ENCODE measurements around the gene LGALS7. TPM values are rescaled to one million over a fixed set of nuclear protein-coding genes. Genes with fewer than 3 reads are reported as not detected.
"Not testable (repeated sequence)": the region's sequence is repeated elsewhere in the genome, so short reads cannot be mapped to it uniquely, and the experiment has no call there.

Gene LGALS7
- polyA plus RNA-seq, 1 donor from 2014 or later = not detected

GRCh38 chr19:38769635-38770211 is 3.6 kb downstream of the LGALS7 start:
- no peaks in the 10 kb centered on the region for H3K9me3 Mint-ChIP-seq
- H3K27ac Mint-ChIP-seq = peak overlapping the region; percentile 73 to 83 (median 80)
- H3K4me1 Mint-ChIP-seq = peaks cover 6 to 8% (median 7%) of the 10 kb centered on the region in 3 donors
- no peaks in the 10 kb centered on the region for H3K27me3 Mint-ChIP-seq
- no peaks in the 10 kb centered on the region for H3K36me3 Mint-ChIP-seq
- H3K4me3 Mint-ChIP-seq = peak overlapping the region; percentile 72 to 82 (median 78)

GRCh38 chr19:38766276-38767047 is 6.9 kb downstream of the LGALS7 start:
- H3K27ac Mint-ChIP-seq = no peak overlapping the region
- no peaks in the 10 kb centered on the region for H3K9me3 Mint-ChIP-seq
- peak overlapping the region in 1 of 4 donors; percentile 60 for H3K4me3 Mint-ChIP-seq
- no peaks in the 10 kb centered on the region for H3K36me3 Mint-ChIP-seq
- peaks cover 11 to 12% (median 12%) of the 10 kb centered on the region in 3 donors for H3K4me1 Mint-ChIP-seq
- H3K27me3 Mint-ChIP-seq = peaks cover 1% of the 10 kb centered on the region

- H3K9me3 Mint-ChIP-seq = no peaks in the 10 kb centered on the region
- H3K27ac Mint-ChIP-seq = peak overlapping the region in 1 of 3 donors; percentile 59
- no peaks in the 10 kb centered on the region for H3K36me3 Mint-ChIP-seq
- H3K27me3 Mint-ChIP-seq = peaks cover 1% of the 10 kb centered on the region
- peaks cover 11 to 12% (median 12%) of the 10 kb centered on the region in 3 donors for H3K4me1 Mint-ChIP-seq
- peak overlapping the region in 1 of 4 donors; percentile 32 for H3K4me3 Mint-ChIP-seq
Measured at GRCh38 chr19:38765214-38765613, 8.1 kb downstream of the LGALS7 start.

GRCh38 chr19:38763795-38764220 is 9.5 kb downstream of the LGALS7 start:
- Mint-ChIP-seq H3K27ac (no peak overlapping the region), H3K4me1 (peaks cover 4 to 7% (median 4%) of the 10 kb centered on the region in 3 donors), H3K27me3 (peaks cover 1% of the 10 kb centered on the region), H3K4me3 (no peak overlapping the region), H3K36me3 (no peaks in the 10 kb centered on the region), H3K9me3 (no peaks in the 10 kb centered on the region)

GRCh38 chr19:38761884-38762389 is 11.4 kb downstream of the LGALS7 start:
- not testable (repeated sequence) for H3K27ac Mint-ChIP-seq, H3K36me3 Mint-ChIP-seq, H3K4me3 Mint-ChIP-seq, H3K4me1 Mint-ChIP-seq, H3K9me3 Mint-ChIP-seq, H3K27me3 Mint-ChIP-seq

- not testable (repeated sequence) for H3K4me3 Mint-ChIP-seq, H3K36me3 Mint-ChIP-seq, H3K9me3 Mint-ChIP-seq, H3K27me3 Mint-ChIP-seq, H3K4me1 Mint-ChIP-seq
- peak overlapping the region in 1 of 3 donors; percentile 77 for H3K27ac Mint-ChIP-seq
Measured at GRCh38 chr19:38760805-38761517, 12.4 kb downstream of the LGALS7 start.

GRCh38 chr19:38759590-38760003 is 13.7 kb downstream of the LGALS7 start:
- Mint-ChIP-seq H3K27ac (no peak overlapping the region), H3K4me1 (peaks cover 4 to 7% (median 4%) of the 10 kb centered on the region in 3 donors)

GRCh38 chr19:38754196-38754595 is 19.1 kb downstream of the LGALS7 start:
- H3K4me1 Mint-ChIP-seq, H3K4me3 Mint-ChIP-seq, H3K27me3 Mint-ChIP-seq, H3K36me3 Mint-ChIP-seq, H3K27ac Mint-ChIP-seq, H3K9me3 Mint-ChIP-seq: not testable (repeated sequence)

More at GRCh38 chr19:38759590-38760003, 13.7 kb downstream of the LGALS7 start:
- Mint-ChIP-seq H3K27me3 (peaks cover 1% of the 10 kb centered on the region), H3K36me3 (no peaks in the 10 kb centered on the region), H3K4me3 (no peak overlapping the region), H3K9me3 (no peaks in the 10 kb centered on the region)

GRCh38 chr19:38753783-38754182 is 19.5 kb downstream of the LGALS7 start:
- H3K36me3 Mint-ChIP-seq, H3K4me3 Mint-ChIP-seq, H3K27ac Mint-ChIP-seq, H3K27me3 Mint-ChIP-seq, H3K9me3 Mint-ChIP-seq, H3K4me1 Mint-ChIP-seq: not testable (repeated sequence)

GRCh38 chr19:38745316-38745715 is 28.0 kb downstream of the LGALS7 start:
- H3K4me1 Mint-ChIP-seq = peaks cover 0 to 3% (median 0%) of the 10 kb centered on the region in 3 donors
- no peak overlapping the region for H3K4me3 Mint-ChIP-seq
- no peak overlapping the region for H3K27ac Mint-ChIP-seq
- no peaks in the 10 kb centered on the region for H3K27me3 Mint-ChIP-seq
- no peaks in the 10 kb centered on the region for H3K36me3 Mint-ChIP-seq
- no peaks in the 10 kb centered on the region for H3K9me3 Mint-ChIP-seq

GRCh38 chr19:38744874-38745273 is 28.4 kb downstream of the LGALS7 start:
- H3K4me1 Mint-ChIP-seq = peaks cover 0 to 3% (median 0%) of the 10 kb centered on the region in 3 donors
- H3K36me3 Mint-ChIP-seq = no peaks in the 10 kb centered on the region
- no peaks in the 10 kb centered on the region for H3K27me3 Mint-ChIP-seq
- no peak overlapping the region for H3K4me3 Mint-ChIP-seq
- no peak overlapping the region for H3K27ac Mint-ChIP-seq
- no peaks in the 10 kb centered on the region for H3K9me3 Mint-ChIP-seq

GRCh38 chr19:38744298-38744681 is 29.0 kb downstream of the LGALS7 start, which contains the start of gene CAPN12:
Gene CAPN12, minus strand, starts transcription at chr19:38744474. Its CDS starts 309 bp downstream, at chr19:38744165.
- H3K4me3 Mint-ChIP-seq = no peak within 1 kb of the TSS
- no peaks in the 10 kb centered on the region for H3K36me3 Mint-ChIP-seq
- peak within 1 kb of the TSS in 1 of 3 donors; percentile 31 for H3K27ac Mint-ChIP-seq
- H3K4me1 Mint-ChIP-seq = peaks cover 0 to 7% (median 3%) of the 10 kb centered on the region in 3 donors
- no peaks in the 10 kb centered on the region for H3K9me3 Mint-ChIP-seq
- no peaks in the 10 kb centered on the region for H3K27me3 Mint-ChIP-seq

GRCh38 chr19:38743394-38744297 is 29.7 kb downstream of the LGALS7 start:
- H3K4me3 Mint-ChIP-seq = no peak overlapping the region
- H3K4me1 Mint-ChIP-seq = peaks cover 0 to 8% (median 3%) of the 10 kb centered on the region in 3 donors
- H3K27me3 Mint-ChIP-seq = no peaks in the 10 kb centered on the region
- peak overlapping the region in 1 of 3 donors; percentile 31 for H3K27ac Mint-ChIP-seq
- no peaks in the 10 kb centered on the region for H3K36me3 Mint-ChIP-seq
- no peaks in the 10 kb centered on the region for H3K9me3 Mint-ChIP-seq

GRCh38 chr19:38742906-38743305 is 30.4 kb downstream of the LGALS7 start:
- no peaks in the 10 kb centered on the region for H3K36me3 Mint-ChIP-seq
- no peaks in the 10 kb centered on the region for H3K9me3 Mint-ChIP-seq
- H3K4me3 Mint-ChIP-seq = no peak overlapping the region
- H3K27me3 Mint-ChIP-seq = no peaks in the 10 kb centered on the region
- H3K27ac Mint-ChIP-seq = no peak overlapping the region
- peaks cover 2 to 10% (median 5%) of the 10 kb centered on the region in 3 donors for H3K4me1 Mint-ChIP-seq
